Tibial nerve (tissue), 4 donors: ENCODE results near the gene BRINP3. TPM values are rescaled to one million over a fixed set of nuclear protein-coding genes. Genes with fewer than 3 reads are reported as not detected.

Experiments used
- DNase-seq, 2 donors: peaks; one replicate each; pipeline ENCODE4 v3.0.0-alpha.2; 2019; ENCODE audit warnings: low spot score in 2 of 2
- H3K27ac ChIP-seq, 4 donors: fragments of 200-600 bp; sonication (generic) in 3 of 4; one replicate each; pipeline ENCODE4 v1.5.1; 2017 to 2019; ENCODE audit warnings: mild to moderate bottlenecking in 1 of 4
- H3K27me3 ChIP-seq, 2 donors: fragments of 200-600 bp; sonication (generic) in 1 of 2; one replicate each; pipeline versions ENCODE4 v1.5.1 to v1.6.0; 2017 to 2019
- H3K36me3 ChIP-seq, 3 donors: fragments of 200-600 bp; sonication (generic); one replicate each; pipeline ENCODE4 v1.5.1; 2018 to 2019
- H3K4me1 ChIP-seq, 4 donors: fragments of 200-600 bp; sonication (generic) in 3 of 4; one replicate each; pipeline ENCODE4 v1.5.1; 2017 to 2019
- H3K4me3 ChIP-seq, 4 donors: fragments of 200-600 bp; sonication (generic) in 3 of 4; one replicate each; pipeline ENCODE4 v1.5.1; 2017 to 2019; ENCODE audit warnings: mild to moderate bottlenecking in 1 of 4, moderate library complexity in 1 of 4
- H3K9me3 ChIP-seq, 4 donors: fragments of 200-600 bp; sonication (generic) in 3 of 4; one replicate each; pipeline ENCODE4 v1.5.1; 2017 to 2019
- EP300 ChIP-seq, 2 donors: sonication (generic); formaldehyde crosslinking; IDR thresholded peaks; one replicate each; pipeline ENCODE4 v1.6.1; 2017; ENCODE audit warnings: antibody characterized with exemption in 2 of 2, mild to moderate bottlenecking in 1 of 2
- POLR2A ChIP-seq, 2 donors: fragments of 450-650 bp; IDR thresholded peaks; one replicate each; pipeline ENCODE4 v1.6.1; 2017; ENCODE audit warnings: antibody characterized with exemption in 2 of 2, mild to moderate bottlenecking in 2 of 2, moderate library complexity in 2 of 2
- WGBS, 2 donors: methylation state at CpG; one replicate each; pipeline ENCODE4 v1.1.5; 2018; 5-methylcytosine and 5-hydroxymethylcytosine counted together
- total RNA-seq, 4 donors: library from RNA; depleted of rRNA; stranded (reverse); fragments of >200 nt; gene quantifications; one replicate each; pipeline ENCODE4 v1.1.0, GENCODE V29; 2016
- TF ChIP-seq, protein P1 (sequence below), 5 experiments: fragments of 200-600 bp in 3 of 5; fragments of 450-650 bp in 2 of 5; sonication (generic) in 3 of 5; IDR thresholded peaks; one replicate each; pipeline ENCODE4 v1.5.1; 2016 to 2019; ENCODE audit warnings: antibody characterized with exemption in 5 of 5, mild to moderate bottlenecking in 3 of 5, moderate library complexity in 2 of 5

BRINP3 gene
- total RNA-seq, 4 donors from 2014 or later = 0.20 to 0.21 TPM; not detected in 2

DNA sequence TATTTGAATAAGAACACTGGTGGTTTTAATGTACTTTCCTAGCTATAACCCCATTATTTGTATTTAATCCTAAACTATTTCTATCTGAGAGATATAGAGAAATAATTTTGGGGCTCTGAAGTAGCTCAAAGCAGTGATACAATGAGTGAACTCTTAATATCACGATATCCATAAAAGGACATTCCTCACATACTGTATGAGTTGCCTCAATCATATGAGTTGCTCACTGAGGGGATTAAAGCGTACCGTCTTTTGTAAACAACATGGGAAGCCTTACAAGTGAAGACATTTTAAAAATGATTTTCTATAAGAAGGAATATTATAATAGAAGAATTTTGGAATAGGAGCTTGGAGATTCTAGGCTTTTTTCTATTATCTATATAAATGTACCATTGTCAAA is 21.5 kb downstream of the BRINP3 start:
- no peaks in the 10 kb centered on the region for H3K36me3 ChIP-seq
- no peaks in the 10 kb centered on the region for H3K4me1 ChIP-seq
- H3K27me3 ChIP-seq = no peaks in the 10 kb centered on the region
- 68 to 77% methylated on average over 3 of the region's 3 CpGs for WGBS, 2 donors
- no peak overlapping the region for H3K4me3 ChIP-seq
- no peak for TF ChIP-seq POLR2A (IDR thresholded peaks at IDR 0.05)
- TF ChIP-seq EP300 (IDR thresholded peaks at IDR 0.05) = no peak
- TF ChIP-seq, protein P1, sequence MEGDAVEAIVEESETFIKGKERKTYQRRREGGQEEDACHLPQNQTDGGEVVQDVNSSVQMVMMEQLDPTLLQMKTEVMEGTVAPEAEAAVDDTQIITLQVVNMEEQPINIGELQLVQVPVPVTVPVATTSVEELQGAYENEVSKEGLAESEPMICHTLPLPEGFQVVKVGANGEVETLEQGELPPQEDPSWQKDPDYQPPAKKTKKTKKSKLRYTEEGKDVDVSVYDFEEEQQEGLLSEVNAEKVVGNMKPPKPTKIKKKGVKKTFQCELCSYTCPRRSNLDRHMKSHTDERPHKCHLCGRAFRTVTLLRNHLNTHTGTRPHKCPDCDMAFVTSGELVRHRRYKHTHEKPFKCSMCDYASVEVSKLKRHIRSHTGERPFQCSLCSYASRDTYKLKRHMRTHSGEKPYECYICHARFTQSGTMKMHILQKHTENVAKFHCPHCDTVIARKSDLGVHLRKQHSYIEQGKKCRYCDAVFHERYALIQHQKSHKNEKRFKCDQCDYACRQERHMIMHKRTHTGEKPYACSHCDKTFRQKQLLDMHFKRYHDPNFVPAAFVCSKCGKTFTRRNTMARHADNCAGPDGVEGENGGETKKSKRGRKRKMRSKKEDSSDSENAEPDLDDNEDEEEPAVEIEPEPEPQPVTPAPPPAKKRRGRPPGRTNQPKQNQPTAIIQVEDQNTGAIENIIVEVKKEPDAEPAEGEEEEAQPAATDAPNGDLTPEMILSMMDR (IDR thresholded peaks at IDR 0.05) = no peak
- no peaks in the 10 kb centered on the region for H3K9me3 ChIP-seq
- DNase-seq = no peak
- H3K27ac ChIP-seq = no peak overlapping the region

DNA sequence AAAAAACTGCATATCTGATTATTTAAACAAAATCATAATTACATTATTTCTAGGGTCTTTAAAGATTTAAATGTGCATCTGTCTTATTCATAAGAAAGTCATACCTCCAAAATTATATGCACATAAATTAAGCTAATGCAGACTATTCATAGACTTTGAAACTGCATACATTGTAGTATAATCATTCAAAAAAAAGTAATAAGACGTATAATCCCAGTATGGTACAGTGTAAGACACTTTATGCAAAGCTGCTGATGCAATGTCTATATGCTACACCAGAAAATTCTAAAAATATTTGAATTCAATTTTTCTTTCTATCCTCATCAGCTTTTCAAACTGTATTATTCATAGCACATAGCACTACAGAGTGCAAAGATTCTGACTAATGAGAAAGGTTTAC is 22.0 kb downstream of the BRINP3 start:
- H3K4me3 ChIP-seq = no peak overlapping the region
- no peaks in the 10 kb centered on the region for H3K27me3 ChIP-seq
- no peaks in the 10 kb centered on the region for H3K4me1 ChIP-seq
- no peak for DNase-seq
- no peaks in the 10 kb centered on the region for H3K36me3 ChIP-seq
- H3K27ac ChIP-seq = no peak overlapping the region
- TF ChIP-seq EP300 (IDR thresholded peaks at IDR 0.05) = no peak
- no peak for TF ChIP-seq POLR2A (IDR thresholded peaks at IDR 0.05)
- TF ChIP-seq, protein P1 (IDR thresholded peaks at IDR 0.05) = no peak
- H3K9me3 ChIP-seq = no peaks in the 10 kb centered on the region
- 66 to 70% methylated on average over 1 of the region's 1 CpG for WGBS, 2 donors

DNA sequence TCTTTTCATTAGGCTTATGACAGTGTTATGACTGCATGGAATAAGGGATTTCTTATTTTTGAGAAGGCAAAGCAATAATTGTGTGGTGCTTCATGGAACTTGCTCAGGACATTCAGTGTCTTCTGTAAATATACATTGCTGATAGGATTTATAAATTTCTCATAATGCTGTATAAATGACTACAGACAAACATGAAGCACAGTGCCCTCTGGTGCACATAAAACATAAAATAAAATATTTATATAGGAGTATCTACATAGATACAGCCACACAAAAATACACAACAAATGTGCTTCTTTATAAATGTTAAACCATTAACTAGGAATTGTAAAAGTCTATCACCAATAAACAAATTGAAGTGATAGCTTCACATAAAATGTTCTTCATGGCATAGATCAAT is 24.1 kb downstream of the BRINP3 start:
- Histone ChIP-seq H3K27ac (no peak overlapping the region), H3K4me3 (no peak overlapping the region), H3K9me3 (no peaks in the 10 kb centered on the region), H3K36me3 (no peaks in the 10 kb centered on the region), H3K27me3 (no peaks in the 10 kb centered on the region), H3K4me1 (no peaks in the 10 kb centered on the region)
- DNase-seq = no peak
- TF ChIP-seq EP300 (IDR thresholded peaks at IDR 0.05) = no peak

DNA sequence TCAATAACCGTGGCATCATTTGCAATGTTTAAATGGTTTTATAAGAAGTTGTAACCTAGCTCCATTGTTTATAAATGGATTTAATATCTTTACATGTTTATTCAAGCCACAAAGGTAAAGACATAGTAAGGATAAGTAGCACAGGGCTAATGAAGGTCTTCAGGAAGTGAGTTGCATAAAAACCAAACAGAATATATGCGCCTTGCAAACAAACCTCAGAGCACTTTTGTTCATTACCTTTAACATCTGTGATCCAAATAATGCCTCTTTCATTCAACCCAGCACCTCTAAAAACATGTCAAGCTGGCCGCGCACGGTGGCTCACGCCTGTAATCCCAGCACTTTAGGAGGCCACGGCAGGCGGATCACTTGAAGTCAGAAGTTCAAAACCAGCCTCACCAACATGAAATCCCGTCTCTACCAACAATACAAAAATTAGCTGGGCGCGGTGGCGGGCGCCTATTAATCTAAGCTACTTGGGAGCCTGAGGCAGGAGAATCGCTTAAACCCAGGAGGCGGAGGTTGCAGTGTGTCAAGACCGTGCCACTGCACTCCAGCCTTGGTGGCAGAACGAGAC is 25.3 kb downstream of the BRINP3 start:
- TF ChIP-seq, protein P1 (IDR thresholded peaks at IDR 0.05) = no peak
- no peak for TF ChIP-seq POLR2A (IDR thresholded peaks at IDR 0.05)
- no peak for TF ChIP-seq EP300 (IDR thresholded peaks at IDR 0.05)
- WGBS, 2 donors = 94 to 95% methylated on average over 16 to 17 of the region's 17 CpGs
- no peak overlapping the region for H3K27ac ChIP-seq
- no peaks in the 10 kb centered on the region for H3K36me3 ChIP-seq
- no peaks in the 10 kb centered on the region for H3K4me1 ChIP-seq
- H3K4me3 ChIP-seq = no peak overlapping the region
- no peaks in the 10 kb centered on the region for H3K9me3 ChIP-seq
- no peaks in the 10 kb centered on the region for H3K27me3 ChIP-seq
- DNase-seq = no peak

DNA sequence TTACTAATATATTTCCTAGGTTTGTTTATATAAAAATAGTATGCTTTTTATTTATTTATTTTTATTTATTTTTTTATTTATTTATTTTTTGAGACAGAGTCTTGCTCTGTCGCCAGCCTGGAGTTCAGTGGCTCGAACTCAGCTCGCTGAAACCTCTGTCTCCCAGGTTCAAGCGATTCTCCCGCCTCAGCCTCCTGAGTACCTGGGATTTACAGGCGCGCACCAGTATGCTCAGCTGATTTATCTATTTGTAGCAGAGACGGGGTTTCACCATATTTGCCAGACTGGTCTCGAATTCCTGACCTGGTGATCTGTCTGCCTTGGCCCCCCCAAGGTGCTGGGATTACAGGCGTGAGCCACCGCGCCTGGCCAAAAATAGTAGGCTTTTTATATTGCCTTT is 33.2 kb downstream of the BRINP3 start:
- TF ChIP-seq EP300 (IDR thresholded peaks at IDR 0.05) (no peak), POLR2A (IDR thresholded peaks at IDR 0.05) (no peak)
- TF ChIP-seq, protein P1 (IDR thresholded peaks at IDR 0.05) = no peak
- DNase-seq = no peak
- no peak overlapping the region for H3K4me3 ChIP-seq
- WGBS, 2 donors = 95 to 99% methylated on average over 12 of the region's 12 CpGs
- H3K27me3 ChIP-seq = no peaks in the 10 kb centered on the region
- H3K9me3 ChIP-seq = no peaks in the 10 kb centered on the region
- no peaks in the 10 kb centered on the region for H3K36me3 ChIP-seq
- H3K27ac ChIP-seq = no peak overlapping the region
- no peaks in the 10 kb centered on the region for H3K4me1 ChIP-seq

DNA sequence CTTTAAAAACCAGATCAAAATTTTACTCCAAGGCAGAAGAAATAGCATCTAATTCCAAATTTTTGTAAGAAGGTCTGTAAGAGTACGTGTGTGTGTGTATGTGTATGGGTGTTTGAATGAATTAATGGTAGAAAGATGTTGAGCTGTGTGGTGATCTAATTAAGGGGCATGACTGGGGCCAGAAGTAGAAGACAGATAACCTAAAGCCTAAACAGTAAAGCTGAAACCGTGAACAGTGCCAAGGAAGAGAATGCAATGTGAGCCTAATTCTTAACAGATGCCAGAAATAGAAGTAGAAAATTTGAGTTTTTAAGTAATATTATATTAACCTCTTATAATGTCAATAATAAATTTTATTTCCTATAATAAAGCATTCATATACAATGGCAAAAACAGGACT is 38.2 kb downstream of the BRINP3 start:
- Histone ChIP-seq H3K27me3 (no peaks in the 10 kb centered on the region), H3K27ac (no peak overlapping the region), H3K9me3 (no peaks in the 10 kb centered on the region), H3K4me3 (no peak overlapping the region), H3K36me3 (no peaks in the 10 kb centered on the region), H3K4me1 (no peaks in the 10 kb centered on the region)
- WGBS, 2 donors = 64 to 67% methylated on average over 2 of the region's 2 CpGs
- TF ChIP-seq, protein P1 (IDR thresholded peaks at IDR 0.05) = no peak
- no peak for TF ChIP-seq POLR2A (IDR thresholded peaks at IDR 0.05)
- no peak for TF ChIP-seq EP300 (IDR thresholded peaks at IDR 0.05)
- no peak for DNase-seq
